Spleen (tissue), 7 donors: ENCODE data around the gene ARL6.

ENCODE experiments used
- POLR2A ChIP-seq, 3 donors: fragments of 450-650 bp; IDR thresholded peaks; one replicate each; pipeline ENCODE4 v1.5.1; 2017; ENCODE audit warnings: antibody characterized with exemption in 3 of 3, mild to moderate bottlenecking in 1 of 3
- TF ChIP-seq, protein P1 (sequence below), 11 experiments: fragments of 200-600 bp in 7 of 11; fragments of 450-650 bp in 4 of 11; sonication (generic) in 4 of 11; IDR thresholded peaks in 8 of 11; conservative IDR thresholded peaks in 3 of 11; 1 replicate in 7 of 11; 2 replicates in 4 of 11; pipeline versions ENCODE4 v1.4.0 to v1.8.0; 2016 to 2021; ENCODE audit warnings: antibody characterized with exemption in 11 of 11, inconsistent platforms in 4 of 11, mild to moderate bottlenecking in 1 of 11
- donor health status: DM: no; HTN: no; CAD: no; lungs with moderate emphysema.
- donor health status: DM: no; HTN: no; CAD: no.
- donor health status: DM: no; HTN: no; CAD: no.

DNA sequence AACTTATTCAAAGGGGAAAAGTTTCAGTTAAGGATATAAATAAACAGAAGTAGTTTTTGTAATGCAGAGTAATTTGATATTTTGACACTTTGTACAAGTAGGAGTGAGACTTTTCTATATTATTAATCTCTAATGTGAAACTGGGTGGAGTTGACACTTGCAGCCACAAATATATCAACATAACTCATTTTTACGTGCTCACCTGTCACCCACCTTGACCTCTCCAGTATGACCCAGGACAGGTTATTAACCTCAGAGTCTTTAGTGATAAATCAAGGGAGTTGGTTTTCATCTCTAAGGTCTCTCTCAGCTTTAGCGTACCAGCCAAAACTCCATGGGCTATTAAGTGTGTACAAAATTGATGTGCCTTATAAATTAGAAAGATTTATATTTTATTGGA is 64.6 kb downstream of the ARL6 start:
- TF ChIP-seq, protein P1, sequence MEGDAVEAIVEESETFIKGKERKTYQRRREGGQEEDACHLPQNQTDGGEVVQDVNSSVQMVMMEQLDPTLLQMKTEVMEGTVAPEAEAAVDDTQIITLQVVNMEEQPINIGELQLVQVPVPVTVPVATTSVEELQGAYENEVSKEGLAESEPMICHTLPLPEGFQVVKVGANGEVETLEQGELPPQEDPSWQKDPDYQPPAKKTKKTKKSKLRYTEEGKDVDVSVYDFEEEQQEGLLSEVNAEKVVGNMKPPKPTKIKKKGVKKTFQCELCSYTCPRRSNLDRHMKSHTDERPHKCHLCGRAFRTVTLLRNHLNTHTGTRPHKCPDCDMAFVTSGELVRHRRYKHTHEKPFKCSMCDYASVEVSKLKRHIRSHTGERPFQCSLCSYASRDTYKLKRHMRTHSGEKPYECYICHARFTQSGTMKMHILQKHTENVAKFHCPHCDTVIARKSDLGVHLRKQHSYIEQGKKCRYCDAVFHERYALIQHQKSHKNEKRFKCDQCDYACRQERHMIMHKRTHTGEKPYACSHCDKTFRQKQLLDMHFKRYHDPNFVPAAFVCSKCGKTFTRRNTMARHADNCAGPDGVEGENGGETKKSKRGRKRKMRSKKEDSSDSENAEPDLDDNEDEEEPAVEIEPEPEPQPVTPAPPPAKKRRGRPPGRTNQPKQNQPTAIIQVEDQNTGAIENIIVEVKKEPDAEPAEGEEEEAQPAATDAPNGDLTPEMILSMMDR (IDR thresholded peaks at IDR 0.05 in 8 of 11, conservative IDR thresholded peaks at IDR 0.05 in 3 of 11), result no peak
- no peak for TF ChIP-seq POLR2A (IDR thresholded peaks at IDR 0.05)
